ENCODE data around the gene RELL2.

DNA sequence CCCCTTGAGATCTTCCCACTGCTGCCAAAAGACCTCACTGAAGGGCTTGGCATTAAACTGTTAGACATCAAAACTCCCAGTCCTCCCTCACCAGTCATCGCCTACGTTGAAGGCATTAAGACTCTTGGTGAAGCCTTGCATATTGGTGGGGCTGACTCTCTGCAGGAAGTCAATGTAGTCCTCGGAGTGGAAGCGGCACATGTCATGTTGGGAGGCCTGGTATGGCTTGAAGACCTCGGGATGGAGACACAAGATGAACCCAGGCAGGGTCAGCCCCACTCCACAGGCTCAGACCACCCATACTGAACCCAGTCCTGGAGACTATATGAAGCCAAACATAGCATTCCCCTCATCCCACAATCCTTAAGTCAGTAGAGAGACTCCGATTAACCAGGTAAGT, 2.1 kb upstream of the RELL2 start:
- TF ChIP-seq POLR2A (IDR thresholded peaks at IDR 0.05) (no peak), POLR2AphosphoS5 (IDR thresholded peaks at IDR 0.05) (no peak), EP300 (IDR thresholded peaks at IDR 0.05) (no peak)
- TF ChIP-seq, protein P1, sequence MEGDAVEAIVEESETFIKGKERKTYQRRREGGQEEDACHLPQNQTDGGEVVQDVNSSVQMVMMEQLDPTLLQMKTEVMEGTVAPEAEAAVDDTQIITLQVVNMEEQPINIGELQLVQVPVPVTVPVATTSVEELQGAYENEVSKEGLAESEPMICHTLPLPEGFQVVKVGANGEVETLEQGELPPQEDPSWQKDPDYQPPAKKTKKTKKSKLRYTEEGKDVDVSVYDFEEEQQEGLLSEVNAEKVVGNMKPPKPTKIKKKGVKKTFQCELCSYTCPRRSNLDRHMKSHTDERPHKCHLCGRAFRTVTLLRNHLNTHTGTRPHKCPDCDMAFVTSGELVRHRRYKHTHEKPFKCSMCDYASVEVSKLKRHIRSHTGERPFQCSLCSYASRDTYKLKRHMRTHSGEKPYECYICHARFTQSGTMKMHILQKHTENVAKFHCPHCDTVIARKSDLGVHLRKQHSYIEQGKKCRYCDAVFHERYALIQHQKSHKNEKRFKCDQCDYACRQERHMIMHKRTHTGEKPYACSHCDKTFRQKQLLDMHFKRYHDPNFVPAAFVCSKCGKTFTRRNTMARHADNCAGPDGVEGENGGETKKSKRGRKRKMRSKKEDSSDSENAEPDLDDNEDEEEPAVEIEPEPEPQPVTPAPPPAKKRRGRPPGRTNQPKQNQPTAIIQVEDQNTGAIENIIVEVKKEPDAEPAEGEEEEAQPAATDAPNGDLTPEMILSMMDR (IDR thresholded peaks at IDR 0.05), result no peak
